Stimulated activated CD8-positive, alpha-beta memory T cell treated with anti-CD3 and anti-CD28 coated beads, Interleukin-2, amount 100 ng/mL, for 48 hours (primary cell): ENCODE results near the gene SLBP.

Experiments
- DNase-seq, 2 donors: peaks; one replicate each; pipeline ENCODE4 v3.0.0-alpha.2; 2020; ENCODE audit warnings: low read depth in 2 of 2

The SLBP gene

DNA sequence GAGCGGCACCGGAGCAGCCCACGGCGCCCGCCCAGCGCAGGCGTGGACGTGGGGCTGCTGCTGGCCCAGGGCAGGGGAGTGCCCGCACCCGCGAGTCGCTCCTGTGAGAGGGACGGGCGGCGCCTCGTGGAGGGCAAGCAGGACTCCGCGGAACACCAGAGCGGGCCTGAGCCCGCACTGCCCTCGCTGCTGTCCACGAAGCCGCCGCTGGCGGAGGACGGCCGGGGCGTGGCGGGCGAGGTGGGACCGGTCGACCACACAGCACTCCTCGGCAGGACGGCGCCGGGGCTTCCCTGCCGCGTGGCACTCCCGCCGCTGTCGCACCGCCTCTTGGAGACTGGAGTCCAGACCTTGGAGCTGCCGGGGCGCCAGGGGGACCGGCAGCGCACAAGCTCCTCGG lies 57.0 kb downstream of the SLBP start:
- DNase-seq, result no peak

DNA sequence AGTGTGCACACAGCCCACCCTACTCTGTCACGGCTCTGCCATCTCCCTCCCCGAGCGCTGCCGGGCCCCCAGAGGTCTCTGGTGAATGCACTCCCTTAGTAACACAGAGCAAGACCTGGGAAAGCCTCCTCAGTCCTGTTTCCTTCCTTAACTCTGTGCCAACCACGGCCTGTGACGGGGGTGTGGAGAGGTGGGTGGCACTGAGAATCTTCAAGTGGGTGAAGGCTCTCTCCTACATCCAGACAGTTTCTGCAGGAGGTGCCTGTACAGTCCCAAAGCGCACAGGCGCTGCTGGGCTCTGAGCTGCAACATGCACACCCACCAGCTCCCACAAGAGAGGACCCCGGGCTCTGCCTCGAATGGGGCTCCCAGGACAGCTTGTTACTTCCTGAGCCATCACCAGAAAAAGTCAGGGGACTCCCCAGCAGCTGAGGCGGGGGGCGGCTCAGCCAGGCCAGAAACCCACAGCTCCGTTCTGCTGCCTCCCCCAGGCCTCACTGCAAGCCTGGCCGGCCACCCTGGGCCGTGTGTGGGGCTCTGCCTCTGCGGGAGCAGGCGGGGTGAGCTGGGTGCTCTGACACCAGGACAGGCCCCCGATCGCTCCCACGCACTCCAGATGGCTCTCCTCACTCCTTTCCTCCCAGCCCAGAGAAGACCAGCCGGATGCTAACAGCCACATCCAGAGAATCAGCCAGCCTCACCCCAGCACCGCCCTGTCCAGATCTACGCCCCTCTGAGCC lies 57.7 kb downstream of the SLBP start:
- DNase-seq, result no peak

DNA sequence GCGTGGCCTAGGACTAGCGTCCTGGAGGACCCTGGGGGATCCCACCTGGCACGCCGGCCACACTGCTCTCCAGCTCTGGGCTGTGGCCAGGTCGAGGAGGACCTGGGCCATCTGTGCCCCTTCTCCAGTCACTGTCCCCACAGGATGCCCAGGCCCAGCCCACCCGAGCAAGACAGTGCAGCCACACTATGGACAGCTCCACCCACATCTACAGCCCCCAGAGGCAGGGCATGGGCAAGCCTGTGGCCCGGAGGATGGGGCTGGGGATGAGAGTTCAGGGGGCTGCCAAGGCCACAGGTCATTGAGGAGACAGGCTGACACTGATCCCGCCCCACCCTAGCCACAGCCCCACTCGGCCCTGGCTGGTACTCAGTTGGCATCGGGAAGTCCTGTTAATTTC lies 58.3 kb downstream of the SLBP start:
- no peak for DNase-seq

DNA sequence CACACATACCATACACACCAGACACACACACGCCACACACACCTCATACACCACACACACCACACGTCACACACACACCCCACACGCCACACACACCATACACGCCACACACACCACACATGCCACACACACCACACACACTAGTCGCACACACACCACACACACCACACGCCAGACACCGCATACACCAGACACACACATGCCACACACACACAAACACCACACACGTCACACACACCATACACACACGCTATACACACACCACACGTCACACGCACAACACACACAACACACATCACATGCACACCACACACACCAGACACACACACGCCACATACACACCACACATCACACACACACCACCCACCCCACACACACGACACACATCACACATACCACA lies 60.0 kb downstream of the SLBP start:
- no peak for DNase-seq

DNA sequence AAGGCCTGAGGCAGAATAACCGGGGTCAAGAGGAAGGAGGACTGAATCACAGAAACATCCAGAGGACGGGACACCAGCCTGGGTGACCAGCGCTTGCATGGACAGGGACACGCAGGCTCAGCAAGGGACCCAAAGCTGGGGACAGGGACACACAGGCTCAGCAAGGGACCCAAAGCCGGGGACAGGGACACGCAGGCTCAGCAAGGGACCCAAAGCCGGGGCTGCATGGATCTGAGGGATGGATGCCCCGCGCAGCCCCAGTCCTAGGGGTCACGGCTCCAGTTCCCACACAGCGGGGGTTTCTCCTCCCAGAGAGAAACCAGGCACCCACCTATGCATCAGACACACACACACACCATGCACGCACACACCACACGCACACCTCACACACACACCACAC lies 60.5 kb downstream of the SLBP start:
- DNase-seq, result no peak

DNA sequence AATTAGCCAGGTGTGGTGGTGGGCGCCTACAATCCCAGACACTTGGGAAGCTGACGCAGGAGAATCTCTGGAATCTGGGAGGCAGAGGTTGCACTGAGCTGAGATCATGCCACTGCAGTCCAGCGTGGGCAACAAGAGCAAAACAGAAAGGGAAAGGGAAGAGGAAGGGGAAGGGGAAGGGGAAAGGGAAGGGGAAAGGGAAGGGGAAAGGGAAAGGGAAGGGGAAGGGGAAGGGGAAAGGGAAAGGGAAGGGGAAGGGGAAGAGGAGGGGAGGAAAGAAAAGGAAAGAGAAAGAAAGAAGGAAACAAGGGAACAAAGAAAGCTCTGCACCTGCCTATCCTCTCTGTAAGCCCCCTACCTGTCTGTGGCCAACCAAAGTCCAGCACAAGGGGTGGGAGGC lies 63.2 kb downstream of the SLBP start:
- no peak for DNase-seq

DNA sequence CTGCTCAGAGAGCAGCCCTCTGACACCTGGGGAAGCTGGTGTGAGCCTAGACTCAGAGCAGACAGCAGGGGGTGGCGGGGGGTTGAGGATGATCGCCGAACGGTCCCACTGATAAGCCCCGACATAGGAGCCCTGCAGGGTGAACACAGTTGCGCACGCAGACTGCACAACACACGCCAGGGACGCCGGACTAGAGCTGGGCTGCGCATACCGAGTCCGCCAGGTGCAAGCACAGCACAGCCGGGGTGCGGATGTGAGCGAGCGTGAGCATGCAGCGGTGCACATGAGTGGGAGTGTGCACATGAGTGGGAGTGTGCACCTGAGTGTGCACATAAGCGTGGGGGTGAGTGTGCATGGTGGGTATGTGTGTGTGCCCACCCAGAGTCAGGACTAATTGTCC lies 64.7 kb downstream of the SLBP start:
- no peak for DNase-seq

DNA sequence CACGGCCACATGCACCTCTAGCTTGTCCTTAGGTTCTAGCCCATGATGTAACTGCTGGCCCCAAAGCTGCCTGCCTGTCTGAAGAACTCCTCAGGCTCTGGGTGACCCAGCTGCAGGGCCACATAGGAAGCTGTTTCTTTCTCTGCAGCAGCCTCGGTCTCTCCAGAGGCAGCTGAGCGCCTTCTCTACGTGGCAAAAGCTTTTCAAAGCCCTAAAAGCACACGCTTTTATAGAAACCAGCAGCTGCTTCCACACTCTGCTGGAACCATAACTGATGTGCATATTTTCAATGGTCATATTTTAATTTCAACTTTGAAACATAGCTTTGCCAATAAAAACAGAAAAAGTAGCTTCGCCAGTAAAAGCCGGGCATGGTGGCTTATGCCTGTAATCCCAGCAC lies 65.4 kb downstream of the SLBP start:
- no peak for DNase-seq

DNA sequence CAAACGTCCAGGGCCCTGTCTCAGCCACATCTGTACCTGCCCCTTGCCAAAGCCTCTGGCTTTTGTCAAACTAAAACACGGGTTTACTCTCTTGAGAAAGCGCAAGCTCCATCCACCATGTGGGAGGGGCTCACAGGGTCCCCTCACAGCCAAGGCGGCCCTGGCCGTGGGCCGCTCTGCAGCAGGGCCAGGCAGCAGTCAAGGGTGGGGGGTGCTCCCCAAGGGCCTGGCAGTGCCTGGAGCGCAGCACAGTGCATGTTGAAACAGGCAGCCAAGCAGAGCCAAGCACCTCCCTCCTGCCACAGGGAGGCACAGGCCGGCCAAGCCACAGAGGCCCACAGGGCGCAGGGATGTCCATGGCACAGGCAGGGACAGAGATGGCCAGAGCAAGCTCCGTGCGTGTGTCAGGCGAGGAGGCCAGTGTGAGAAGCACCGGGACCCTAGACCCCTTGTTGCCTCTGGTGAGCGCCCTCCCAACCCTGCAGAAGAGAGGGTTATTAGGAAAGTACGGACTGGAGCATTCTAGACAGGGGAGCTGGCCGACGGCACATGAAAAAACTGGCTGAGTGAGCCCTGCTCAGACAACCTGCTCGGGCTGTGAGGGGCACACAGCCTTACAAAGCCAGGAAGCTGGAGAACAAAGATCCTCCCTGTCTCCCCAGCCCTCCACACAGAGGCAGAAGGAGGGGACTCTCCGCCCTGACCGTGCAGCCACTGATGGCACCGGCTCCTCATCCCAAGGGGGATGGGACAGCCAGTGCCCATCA lies 67.0 kb downstream of the SLBP start:
- DNase-seq, result no peak

GRCh38 chr4:1643971-1644735 lies 68.0 kb downstream of the SLBP start:
- DNase-seq, result no peak
